IPS DF 6.9 (cell line): ENCODE data around the gene SHBG.

Experiments used
- DNase-seq: peaks from one replicate; pipeline ENCODE4 v3.0.0-alpha.2; 2013; ENCODE audit warnings: low read depth, low spot score
- H3K27ac ChIP-seq: one replicate; pipeline ENCODE4 v1.5.1; 2013; ENCODE audit warnings: low read length, control low read depth
- H3K27me3 ChIP-seq: 2 replicates; pipeline ENCODE4 v1.6.1; 2013; ENCODE audit warnings: mild to moderate bottlenecking, low read length; ENCODE audit not compliant: control insufficient read depth, insufficient read depth
- H3K36me3 ChIP-seq: 2 replicates; pipeline ENCODE4 v1.6.1; 2013; ENCODE audit warnings: low read length; ENCODE audit not compliant: control insufficient read depth, insufficient read depth
- H3K4me1 ChIP-seq: 2 replicates; pipeline ENCODE4 v1.6.1; 2013; ENCODE audit warnings: low read length; ENCODE audit not compliant: control insufficient read depth, insufficient read depth
- H3K4me3 ChIP-seq: 2 replicates; pipeline ENCODE4 v1.5.1; 2013; ENCODE audit warnings: mild to moderate bottlenecking, low read length
- H3K9me3 ChIP-seq: 2 replicates; pipeline ENCODE4 v1.6.1; 2013; ENCODE audit warnings: low read length, inconsistent platforms; ENCODE audit not compliant: control insufficient read depth, insufficient read depth
- WGBS: extraction: QIAGEN DNeasy Blood & Tissue Kit; methylation state at CpG from one replicate; pipeline ENCODE4 v1.1.7; 2013; ENCODE audit warnings: mixed read lengths, missing lambda C conversion rate; ENCODE audit not compliant: insufficient read length, insufficient coverage; 5-methylcytosine and 5-hydroxymethylcytosine counted together

Gene SHBG

GRCh38 chr17:7673239-7673638 lies 43.3 kb downstream of the SHBG start:
- Histone ChIP-seq H3K4me1 (peaks cover 7% of the 10 kb centered on the region), H3K4me3 (no peak overlapping the region), H3K36me3 (peaks cover 48% of the 10 kb centered on the region), H3K27me3 (no peaks in the 10 kb centered on the region), H3K9me3 (no peaks in the 10 kb centered on the region), H3K27ac (no peak overlapping the region)
- DNase-seq, result no peak
- WGBS, result no CpG with 5 or more reads among the region's 2 CpGs

GRCh38 chr17:7674934-7675333 lies 45.0 kb downstream of the SHBG start:
- H3K27ac ChIP-seq, result no peak overlapping the region
- no peak for DNase-seq
- peaks cover 34% of the 10 kb centered on the region for H3K36me3 ChIP-seq
- H3K4me3 ChIP-seq, result no peak overlapping the region
- no CpG with 5 or more reads among the region's 14 CpGs for WGBS
- H3K9me3 ChIP-seq, result no peaks in the 10 kb centered on the region
- no peaks in the 10 kb centered on the region for H3K27me3 ChIP-seq
- peaks cover 7% of the 10 kb centered on the region for H3K4me1 ChIP-seq

GRCh38 chr17:7676533-7676932 lies 46.6 kb downstream of the SHBG start:
- Histone ChIP-seq H3K4me1 (peaks cover 7% of the 10 kb centered on the region), H3K27ac (no peak overlapping the region), H3K9me3 (no peaks in the 10 kb centered on the region), H3K36me3 (peaks cover 27% of the 10 kb centered on the region), H3K4me3 (no peak overlapping the region), H3K27me3 (no peaks in the 10 kb centered on the region)
- WGBS, result no CpG with 5 or more reads among the region's 5 CpGs
- DNase-seq, result no peak

GRCh38 chr17:7677388-7678067 lies 47.6 kb downstream of the SHBG start:
- WGBS, result no CpG with 5 or more reads among the region's 10 CpGs
- Histone ChIP-seq H3K27me3 (no peaks in the 10 kb centered on the region), H3K9me3 (no peaks in the 10 kb centered on the region), H3K4me1 (peaks cover 7% of the 10 kb centered on the region), H3K27ac (no peak overlapping the region), H3K36me3 (peaks cover 20% of the 10 kb centered on the region), H3K4me3 (no peak overlapping the region)
- peak; percentile 35 for DNase-seq
